Hindlimb muscle (tissue), 1 donor: Measurements from ENCODE around the gene PITPNM3. TPM values are rescaled to one million over a fixed set of nuclear protein-coding genes. Genes with fewer than 3 reads are reported as not detected.
"Not testable (repeated sequence)": the region's sequence is repeated elsewhere in the genome, so short reads cannot be mapped to it uniquely, and the experiment has no call there.

Experiments used
- DNase-seq: peaks from one replicate; pipeline ENCODE4 v3.0.0-alpha.2; 2013
- polyA plus RNA-seq: library from polyadenylated mRNA; unstranded; fragments of 120-200 nt; gene quantifications from one replicate; pipeline ENCODE4 v1.2.1, GENCODE V29; 2013; ENCODE audit not compliant: insufficient read length

Gene PITPNM3
- polyA plus RNA-seq, 1 donor, result 5.9 TPM

DNA sequence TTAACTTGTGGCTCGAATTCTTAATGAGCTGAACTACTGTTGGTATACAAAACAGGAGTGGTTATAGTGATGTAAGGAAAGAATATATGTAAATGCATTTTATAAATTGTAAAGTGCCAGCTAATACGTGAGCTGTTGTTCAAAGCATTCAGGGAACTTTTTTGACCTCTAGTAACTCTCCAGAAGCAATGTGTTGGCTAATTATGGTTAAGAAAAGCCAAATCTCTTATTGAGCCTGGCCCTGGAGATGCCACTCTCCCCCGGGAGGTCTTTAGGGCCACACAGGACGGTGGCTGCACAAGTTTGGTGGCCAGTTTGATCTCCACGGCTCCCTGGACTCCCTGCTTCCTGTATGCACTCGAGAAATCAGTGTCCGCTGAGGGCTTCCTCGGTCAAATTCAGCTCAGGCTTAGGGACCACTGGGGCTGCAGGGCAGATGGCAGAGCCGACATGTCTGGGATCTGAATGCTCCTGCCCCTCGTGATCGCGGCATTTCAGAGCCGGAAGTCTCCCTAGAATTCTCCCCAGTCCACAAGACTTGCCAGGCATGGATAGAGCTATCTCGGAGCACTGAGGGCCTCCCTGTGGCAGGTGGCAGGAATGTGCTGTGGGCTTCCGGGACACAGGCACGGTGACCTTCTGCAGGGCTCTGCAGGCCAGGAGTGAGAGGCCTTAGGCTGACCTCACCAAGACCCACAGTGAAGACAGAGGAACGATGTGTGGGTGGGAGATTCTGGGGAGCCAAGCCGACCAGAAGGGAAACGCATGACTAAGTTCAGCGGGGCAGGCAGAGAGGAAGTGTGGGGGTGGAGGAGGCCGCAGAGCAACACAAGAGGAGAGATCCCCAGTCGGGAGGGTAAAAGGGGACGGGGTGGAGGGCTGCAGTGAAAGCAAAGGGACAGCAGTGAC, 18.6 kb upstream of the PITPNM3 start:
- DNase-seq, result no peak

DNA sequence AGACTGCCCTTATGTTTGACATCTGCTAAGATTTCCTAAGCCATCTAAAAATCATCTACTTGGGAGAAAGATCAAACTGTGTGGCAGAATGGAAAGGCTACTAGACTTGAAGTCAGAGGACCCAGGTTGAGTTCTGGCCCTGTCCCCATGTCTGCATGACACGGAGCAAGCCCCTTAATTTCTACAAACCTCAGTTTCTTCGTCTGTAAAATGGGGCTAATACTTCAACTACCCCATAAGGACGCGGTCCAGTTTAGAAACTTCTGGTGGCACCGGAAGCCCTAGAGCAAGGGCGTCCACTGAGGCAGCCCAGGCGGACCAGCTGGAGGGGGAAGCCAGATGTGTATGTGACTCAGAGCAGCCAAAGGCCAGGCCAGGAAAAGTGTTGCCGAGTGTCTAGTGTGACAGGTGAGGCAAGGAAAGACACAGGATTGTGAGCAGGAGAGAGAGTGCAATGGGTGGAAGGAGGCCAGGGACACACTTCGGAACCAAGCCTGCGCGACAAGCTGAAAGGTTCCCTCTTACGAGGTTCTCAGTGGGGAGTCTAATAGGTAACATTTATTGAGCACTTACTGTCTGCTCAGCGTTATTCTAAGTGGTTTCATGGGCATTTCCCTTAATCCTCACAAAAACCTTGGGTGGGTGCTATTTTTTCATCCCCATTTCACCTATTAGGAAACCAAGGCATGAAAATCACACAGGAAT, 17.8 kb upstream of the PITPNM3 start:
- DNase-seq, result no peak

GRCh38 chr17:6573495-6573894, 17.1 kb upstream of the PITPNM3 start:
- not testable (repeated sequence) for DNase-seq

DNA sequence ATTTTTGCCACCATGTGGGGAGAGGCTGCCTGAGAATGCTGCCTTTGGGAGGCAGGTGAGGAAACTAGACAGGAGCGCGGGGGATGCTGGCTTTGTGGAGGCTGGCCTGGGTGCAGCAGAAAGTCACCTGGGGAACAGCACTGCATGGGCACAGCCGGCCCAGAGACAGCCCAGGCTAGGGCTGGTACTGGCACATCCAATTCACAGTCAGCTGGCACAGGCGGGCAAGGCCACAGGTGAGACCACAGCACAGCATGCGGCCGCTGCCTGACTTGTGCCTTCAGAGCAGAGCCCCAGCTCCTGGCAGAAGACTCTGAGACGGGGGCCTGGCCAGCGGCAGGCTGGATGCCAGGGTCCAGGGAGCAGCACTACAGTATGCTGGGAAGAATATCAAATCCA, 16.6 kb upstream of the PITPNM3 start:
- DNase-seq, result no peak

GRCh38 chr17:6571452-6571781, 15.1 kb upstream of the PITPNM3 start:
- DNase-seq, result no peak

DNA sequence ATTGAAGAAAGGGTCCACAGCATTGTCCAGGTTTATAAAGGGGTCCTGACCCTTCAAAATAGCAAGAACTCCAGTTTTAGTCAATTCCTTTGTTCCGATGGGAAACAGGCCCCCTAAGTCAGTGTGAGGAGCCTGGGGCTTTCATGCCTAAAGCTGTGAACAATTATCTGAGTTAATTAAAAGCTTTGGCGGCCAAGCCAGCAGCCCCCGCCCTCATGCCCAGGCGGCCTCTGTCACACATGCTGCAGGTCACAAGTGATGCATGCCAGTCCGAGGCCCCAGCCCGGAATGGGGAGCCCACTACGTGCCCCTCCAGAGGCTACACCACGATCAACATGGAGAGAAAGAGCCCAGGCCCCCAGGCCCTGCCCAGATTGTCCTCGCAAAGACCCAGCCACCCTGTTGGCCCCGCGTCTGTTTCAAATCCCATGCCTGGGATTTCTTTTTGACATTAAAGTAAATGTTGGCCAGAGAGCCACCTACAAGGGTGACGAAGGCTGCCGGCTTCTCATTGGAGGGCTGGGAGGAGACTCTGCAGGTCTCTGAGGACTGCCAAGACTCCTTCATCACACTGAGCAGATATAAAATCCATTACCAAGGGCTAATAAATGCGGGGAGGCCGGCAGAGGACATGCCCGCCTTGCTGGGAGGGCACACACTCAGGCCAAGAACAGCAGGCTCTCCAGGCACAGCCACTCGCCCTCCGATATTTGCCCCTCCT, 14.5 kb upstream of the PITPNM3 start:
- DNase-seq, result no peak

GRCh38 chr17:6569370-6570285, 13.3 kb upstream of the PITPNM3 start:
- no peak for DNase-seq

DNA sequence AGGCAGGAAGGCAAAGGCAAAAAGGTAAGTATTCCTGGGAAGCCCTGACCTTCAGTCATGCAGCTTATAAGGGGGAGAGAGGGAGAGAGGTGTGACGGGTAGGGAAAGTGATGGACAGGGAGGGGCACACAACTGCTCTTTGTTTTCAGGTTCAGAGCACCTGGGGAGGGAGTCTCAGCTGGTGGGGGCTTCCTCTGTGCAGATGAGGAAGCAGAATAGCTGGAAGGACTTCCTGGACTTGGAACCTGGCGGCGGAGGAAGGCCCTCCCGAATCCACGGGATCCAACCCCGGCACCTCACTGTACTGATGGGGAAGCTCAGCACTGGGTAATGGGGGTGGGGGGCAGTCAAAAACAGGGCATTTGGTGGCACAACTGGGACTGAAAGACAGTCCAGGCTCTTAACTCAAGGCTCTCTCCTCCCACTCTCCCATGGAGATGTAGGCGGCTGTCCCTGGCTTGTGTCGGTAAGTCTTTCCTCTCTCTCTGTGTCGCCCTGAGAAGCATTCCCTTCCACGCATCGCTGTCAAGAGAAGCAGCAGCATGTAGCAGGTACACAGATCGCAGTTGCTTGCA, 11.9 kb upstream of the PITPNM3 start:
- DNase-seq, result no peak

DNA sequence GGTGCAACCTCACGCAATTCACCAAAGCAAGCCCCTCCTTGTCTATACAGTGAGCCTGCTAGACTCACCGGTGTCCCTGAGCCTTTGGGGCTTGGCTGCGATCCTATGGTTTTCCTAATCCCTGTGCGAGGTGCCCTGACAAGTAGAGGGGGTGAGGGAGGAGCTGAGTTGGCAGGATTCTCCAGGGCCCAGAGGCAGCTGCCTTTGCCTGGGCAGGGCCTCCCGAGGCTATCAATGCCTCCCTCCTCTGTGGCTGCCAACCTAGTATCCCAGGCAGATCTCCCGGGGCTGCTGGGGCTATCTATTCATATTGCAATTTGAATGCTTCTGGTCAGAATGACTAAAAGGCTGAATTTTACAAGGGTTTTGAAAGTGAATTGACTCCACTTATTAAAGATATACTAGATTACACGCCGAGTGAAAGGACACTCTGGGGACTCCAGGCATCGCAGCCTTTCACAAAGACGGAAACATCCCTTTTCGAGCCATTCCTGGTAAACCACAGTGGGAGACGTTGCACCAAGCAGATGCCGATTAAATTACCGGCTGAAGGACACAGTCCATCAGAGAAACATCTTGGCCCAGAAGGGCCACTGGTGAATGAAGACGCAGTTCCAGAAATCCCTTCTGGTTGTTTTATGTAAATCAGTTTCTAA, 11.3 kb upstream of the PITPNM3 start:
- DNase-seq, result no peak

DNA sequence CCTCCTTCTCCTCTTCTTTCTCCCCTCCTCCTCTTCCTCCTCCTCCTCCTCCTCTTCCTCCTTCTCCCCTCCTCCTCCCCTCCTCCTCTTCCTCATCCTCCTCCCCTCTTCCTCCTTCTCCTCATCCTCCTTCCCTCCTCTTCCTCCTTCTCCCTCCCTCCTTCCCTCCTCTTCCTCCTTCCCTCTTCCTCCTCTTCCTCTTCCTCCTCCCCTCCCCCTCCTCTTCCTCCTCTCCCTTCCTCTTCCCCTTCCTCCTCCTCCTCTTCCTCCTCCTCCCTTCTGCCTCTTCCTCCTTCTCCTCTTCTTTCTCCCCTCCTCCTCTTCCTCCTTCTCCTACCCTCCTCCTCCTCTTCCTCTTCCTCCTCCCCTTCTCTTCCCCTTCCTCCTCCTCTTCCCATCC, 5.1 kb upstream of the PITPNM3 start:
- no peak for DNase-seq

DNA sequence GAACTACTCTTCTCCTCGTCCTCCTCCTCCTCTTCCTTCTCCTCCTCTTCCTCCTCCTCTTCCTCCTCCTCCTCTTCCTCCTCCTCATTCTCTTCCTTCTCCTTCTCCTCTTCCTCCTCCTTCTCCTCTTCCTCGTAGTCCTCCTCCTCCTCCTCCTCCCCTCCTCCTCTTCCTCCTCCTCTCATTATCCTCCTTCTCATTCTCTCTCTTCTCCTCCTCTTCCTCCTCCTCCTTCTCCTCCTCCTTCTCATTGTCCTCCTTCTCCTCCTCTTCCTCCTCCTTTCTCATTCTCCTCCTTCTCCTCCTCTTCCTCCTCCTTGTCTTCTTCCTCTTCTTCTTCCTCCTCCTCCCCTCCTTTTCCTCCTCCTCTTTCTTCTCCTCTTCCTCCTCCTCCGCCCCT, 4.1 kb upstream of the PITPNM3 start:
- DNase-seq, result no peak

DNA sequence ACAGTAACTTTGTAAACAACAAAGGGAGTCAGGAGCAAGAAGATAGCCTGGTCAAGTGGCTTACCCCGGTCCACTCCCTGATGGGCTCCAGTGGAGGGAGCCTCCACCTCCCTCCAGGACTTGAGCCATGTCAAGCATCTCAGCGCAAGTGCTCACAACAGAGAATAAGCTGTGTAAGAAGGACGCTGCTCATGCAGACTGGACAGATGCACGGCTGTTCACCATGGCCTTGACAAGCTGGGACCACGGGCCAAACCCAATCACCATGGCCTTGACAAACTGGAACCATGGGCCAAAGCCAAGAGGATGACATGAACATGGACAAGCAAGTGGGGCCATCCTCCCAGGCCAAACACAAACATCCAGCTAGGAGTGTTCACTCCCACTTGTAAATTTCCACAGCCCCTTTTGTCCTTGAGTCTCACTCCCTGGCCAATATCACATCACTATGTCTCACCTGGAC, 3.4 kb upstream of the PITPNM3 start:
- no peak for DNase-seq

DNA sequence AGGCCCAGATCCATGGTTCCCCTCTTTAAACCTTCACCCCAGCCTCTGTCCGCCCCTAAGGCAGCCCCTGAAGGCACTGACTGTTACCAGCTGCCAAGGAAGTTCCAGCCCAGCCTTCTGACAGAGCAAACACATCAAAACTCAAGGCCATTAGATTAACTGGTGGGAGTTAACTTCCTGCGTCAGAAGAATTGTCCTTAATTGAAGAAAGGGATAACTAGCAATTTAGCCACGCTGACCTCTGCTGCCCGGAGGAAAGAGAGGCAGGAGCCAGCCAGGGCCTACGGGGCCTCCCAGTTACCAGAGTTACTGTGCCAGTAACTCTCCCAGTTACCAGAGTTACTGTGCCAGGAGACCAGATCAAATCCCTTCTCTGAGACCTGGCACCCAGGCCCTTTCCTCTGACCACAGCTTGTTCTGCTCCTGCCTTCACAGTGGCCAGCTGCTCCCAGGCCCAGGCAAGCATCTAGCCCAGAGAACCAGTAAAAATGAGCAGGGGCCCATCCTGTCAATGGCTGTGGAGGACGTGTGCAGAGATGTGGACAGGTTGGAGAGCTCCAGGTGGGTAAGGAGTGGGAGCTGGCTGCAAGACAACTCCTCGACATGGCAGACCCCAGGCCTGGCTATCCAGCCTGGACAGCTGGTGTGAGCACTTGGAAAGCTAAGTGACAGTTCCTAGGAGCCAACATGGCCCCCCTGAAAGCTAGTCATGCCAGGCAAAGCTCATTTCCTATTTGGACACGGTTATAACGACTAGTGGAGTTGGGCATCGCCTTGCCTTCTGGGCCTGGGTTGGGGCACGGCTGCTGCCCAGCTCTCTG, 2.8 kb upstream of the PITPNM3 start:
- no peak for DNase-seq

- no peak for DNase-seq
Measured at GRCh38 chr17:6558276-6558675, 1.9 kb upstream of the PITPNM3 start.

DNA sequence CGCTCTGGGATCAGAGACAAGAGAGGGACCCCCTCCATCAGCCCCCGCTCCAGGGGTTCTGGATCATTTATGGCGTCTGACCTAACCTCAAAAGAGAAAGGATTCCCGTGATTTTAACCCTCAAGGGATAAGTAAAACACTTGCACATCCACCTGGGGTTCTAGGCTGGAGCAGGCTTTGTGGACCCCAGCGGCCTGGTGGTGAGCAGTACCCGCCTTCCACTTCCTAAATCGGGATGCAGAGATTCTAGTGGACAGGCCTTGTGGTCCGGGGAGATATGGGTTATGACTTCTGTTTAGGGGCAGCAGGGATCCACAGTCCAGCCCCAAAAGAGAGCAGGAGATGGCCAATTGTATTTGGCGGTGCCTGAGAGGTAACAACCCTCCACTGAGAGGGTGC, 684 bp upstream of the PITPNM3 start:
- no peak for DNase-seq

DNA sequence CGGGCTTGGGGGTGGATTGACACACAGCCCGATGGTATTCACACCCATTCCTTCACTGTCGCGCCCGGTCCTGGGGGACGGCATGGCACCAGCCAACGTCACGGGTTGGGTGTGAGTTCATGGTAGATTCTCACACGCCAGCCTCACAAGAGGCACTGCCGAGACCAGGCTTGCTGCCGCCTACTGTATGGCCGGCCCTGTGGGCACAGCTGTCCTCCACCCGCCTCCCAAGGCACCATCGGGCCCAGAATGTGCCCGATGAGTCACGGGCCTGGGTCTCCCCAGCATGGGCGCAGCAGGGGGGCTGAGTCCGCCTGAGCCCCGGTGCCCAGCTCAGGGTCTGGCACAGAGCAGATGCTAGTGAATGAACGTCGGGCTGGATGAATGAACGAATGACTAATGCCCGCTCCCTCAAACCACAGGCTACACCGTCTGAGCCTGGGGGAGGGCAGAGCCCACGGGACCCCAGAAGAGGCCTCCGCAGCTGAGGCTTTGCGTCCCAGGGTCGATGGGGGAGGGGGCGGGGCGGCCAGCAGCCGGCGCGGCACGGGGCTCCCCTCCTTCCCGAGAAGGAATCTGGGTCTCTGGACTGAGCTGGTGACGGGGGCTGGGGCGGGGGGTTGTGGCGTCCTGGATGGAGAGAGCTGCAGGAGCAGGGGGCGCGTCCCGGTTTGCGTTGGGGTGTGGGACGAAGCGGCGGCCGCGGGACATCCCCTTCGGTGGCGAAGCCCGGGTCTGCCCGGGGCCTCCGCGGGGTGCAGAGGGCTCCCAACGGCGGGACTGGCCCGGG, 829 bp downstream of the PITPNM3 start:
- no peak for DNase-seq

DNA sequence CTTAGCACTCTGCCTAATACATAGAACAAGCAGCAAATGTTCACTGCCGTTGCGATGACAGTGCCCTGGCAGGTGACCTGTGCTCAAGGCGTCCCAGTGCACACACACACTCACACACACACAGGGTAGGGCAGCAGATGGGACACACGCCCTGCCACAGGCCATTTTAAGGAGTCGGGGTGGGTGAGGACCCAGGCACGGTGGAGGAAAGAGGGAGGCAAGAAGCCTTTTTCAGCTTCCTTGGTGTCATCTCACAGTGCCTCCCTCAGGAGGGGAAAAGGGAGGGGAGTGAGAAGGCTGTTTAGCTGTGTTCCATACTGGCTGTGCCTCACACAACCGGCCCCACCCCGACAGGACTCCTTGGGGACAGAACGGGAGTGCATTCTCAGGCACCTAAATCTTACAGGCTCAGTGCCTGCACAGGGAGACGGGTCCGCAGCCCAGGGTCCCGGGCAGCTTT, 1.5 kb downstream of the PITPNM3 start:
- DNase-seq, result no peak

GRCh38 chr17:6554342-6554741, 2.0 kb downstream of the PITPNM3 start:
- no peak for DNase-seq

DNA sequence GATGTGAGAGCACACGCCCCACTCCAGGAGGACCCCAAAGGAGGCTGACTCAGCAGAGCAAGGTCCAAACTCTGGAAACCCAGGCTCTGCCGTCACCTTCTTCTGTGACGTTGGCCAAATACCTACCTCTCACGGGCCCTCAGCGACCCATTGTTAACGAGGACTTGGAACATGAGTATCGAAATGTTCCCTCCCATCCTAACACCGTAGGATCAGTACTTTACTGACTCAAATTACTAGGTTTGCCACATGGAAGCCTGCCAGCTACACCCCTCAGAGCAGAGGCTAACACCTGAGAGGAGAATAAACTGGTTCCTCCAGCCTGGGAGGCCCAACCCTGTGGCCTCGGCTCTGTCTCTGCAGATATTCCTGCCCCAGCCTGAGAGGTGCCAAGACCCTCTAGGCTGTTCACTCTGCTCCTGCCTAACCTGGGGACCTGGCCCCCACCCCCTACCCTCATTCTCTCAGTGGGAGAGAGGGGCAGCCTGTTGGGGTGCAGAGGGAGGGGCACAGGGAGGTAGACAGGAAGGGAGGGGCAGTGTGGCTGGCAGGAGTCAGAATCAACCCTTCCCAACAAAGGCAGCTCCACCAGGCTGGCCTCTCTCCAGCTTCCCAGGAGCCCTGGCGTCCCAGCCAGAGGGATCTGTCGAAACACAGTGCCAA, 4.4 kb downstream of the PITPNM3 start:
- no peak for DNase-seq
